Hair follicular keratinocyte (primary cell): ENCODE results near the gene KRTAP13-1. TPM values are rescaled to one million over a fixed set of nuclear protein-coding genes. Genes with fewer than 3 reads are reported as not detected.

ENCODE experiments used
- total RNA-seq: library from RNA; depleted of rRNA; stranded (reverse); fragments of >200 nt; gene quantifications from 2 replicates; pipeline ENCODE4 v1.2.3, GENCODE V29; 2015

KRTAP13-1 gene
- total RNA-seq: not detected in 2 replicates

GRCh38 chr21:30395731-30396130, at the start of gene KRTAP13-1:
Gene KRTAP13-1, plus strand, starts transcription at chr21:30396031. Its CDS starts 56 bp downstream, at chr21:30396087.

GRCh38 chr21:30348506-30348905, 47.3 kb upstream of the KRTAP13-1 start, which contains the start of gene KRTAP23-1:
Gene KRTAP23-1, minus strand, starts transcription at chr21:30348606. Its CDS starts 0 bp downstream, at chr21:30348606.

DNA sequence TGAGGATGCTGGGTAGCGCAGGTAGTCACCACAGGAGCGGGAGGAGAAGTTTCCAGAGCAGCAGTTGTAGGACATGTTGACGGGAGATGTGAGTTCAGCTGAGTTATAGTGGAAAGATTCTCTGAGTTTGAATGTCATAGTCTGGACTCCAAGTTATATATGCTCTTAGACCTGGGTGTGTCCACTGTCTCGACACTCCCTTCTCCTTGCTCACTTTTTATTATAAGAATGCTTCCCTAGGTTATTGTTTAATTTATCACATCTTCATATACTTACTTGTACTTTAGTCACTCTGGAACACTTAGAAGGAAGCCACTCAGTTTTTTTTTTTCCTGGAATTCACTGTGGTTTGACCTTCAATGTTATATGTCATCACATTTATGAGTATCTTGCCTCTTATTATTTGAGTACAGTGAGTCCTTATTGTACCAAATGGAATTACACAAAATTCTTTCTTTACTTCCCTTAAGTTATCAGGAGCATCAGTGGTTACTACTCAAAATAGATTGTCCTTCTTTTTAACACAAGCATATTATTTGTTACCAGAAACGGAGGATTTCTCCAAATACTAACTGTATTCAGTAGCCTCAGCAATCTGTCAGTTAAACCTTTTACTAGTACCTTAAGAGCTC, 23.6 kb upstream of the KRTAP13-1 start, which contains the start of gene KRTAP13-2:
KRTAP13-2 (minus strand) TSS at position 133 of the 632 bp plus-strand sequence; CDS start at position 75, 58 bp downstream.

DNA sequence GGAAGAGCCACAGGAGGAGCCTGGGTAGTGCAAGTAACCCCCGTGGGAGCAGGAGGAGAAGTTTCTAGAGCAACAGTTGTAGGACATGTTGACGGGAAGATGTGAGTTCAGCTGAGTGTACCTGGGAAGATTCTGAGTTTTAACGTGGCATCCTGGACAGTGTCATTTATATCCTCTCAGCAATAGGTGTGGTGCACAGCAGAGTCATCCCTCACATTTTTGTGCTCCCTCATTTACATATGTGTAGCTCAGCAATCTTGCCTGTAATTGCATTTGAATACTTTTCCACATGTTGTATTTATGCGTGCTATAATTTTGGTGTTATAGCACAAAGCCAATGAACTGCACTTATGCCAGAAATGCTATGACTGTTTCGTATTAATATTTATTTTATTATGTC, 30.0 kb downstream of the KRTAP13-1 start, which contains the start of gene KRTAP13-3:
KRTAP13-3 (minus strand) TSS at position 101 of the 400 bp plus-strand sequence; CDS start at position 87, 14 bp downstream.

GRCh38 chr21:30430170-30430655, 34.4 kb downstream of the KRTAP13-1 start, which contains the start of gene KRTAP13-4:
Gene KRTAP13-4, plus strand, starts transcription at chr21:30430220. Its CDS starts 56 bp downstream, at chr21:30430276.

GRCh38 chr21:30439975-30440374, 44.1 kb downstream of the KRTAP13-1 start, which contains the start of gene KRTAP15-1:
Gene KRTAP15-1, plus strand, starts transcription at chr21:30440275. Its CDS starts 53 bp downstream, at chr21:30440328.

Other genes with a start within 250 kb of the KRTAP13-1 start
- gene CLDN17, start 229.2 kb upstream of the KRTAP13-1 start, total RNA-seq: not detected in 2 replicates
- not detected in 2 replicates for gene CLDN8, start 179.9 kb upstream of the KRTAP13-1 start, total RNA-seq
- not detected in 2 replicates for gene KRTAP24-1, start 113.1 kb upstream of the KRTAP13-1 start, total RNA-seq
- gene KRTAP25-1, start 106.5 kb upstream of the KRTAP13-1 start, total RNA-seq: not detected in 2 replicates
- not detected in 2 replicates for gene KRTAP26-1, start 75.7 kb upstream of the KRTAP13-1 start, total RNA-seq
- not detected in 2 replicates for gene KRTAP27-1, start 58.3 kb upstream of the KRTAP13-1 start, total RNA-seq
- not detected in 2 replicates for gene KRTAP23-1, start 47.4 kb upstream of the KRTAP13-1 start, total RNA-seq
- not detected in 2 replicates for gene KRTAP13-2, start 23.8 kb upstream of the KRTAP13-1 start, total RNA-seq
- not detected in 2 replicates for gene KRTAP13-3, start 29.9 kb downstream of the KRTAP13-1 start, total RNA-seq
- gene KRTAP13-4, start 34.2 kb downstream of the KRTAP13-1 start, total RNA-seq: not detected in 2 replicates
- not detected in 2 replicates for gene KRTAP15-1, start 44.2 kb downstream of the KRTAP13-1 start, total RNA-seq
- not detected in 2 replicates for gene KRTAP19-1, start 84.3 kb downstream of the KRTAP13-1 start, total RNA-seq
- not detected in 2 replicates for gene KRTAP19-2, start 91.4 kb downstream of the KRTAP13-1 start, total RNA-seq
- gene KRTAP19-3, start 96.0 kb downstream of the KRTAP13-1 start, total RNA-seq: not detected in 2 replicates
- not detected in 2 replicates for gene KRTAP19-4, start 101.1 kb downstream of the KRTAP13-1 start, total RNA-seq
- gene KRTAP19-5, start 106.1 kb downstream of the KRTAP13-1 start, total RNA-seq: not detected in 2 replicates
- not detected in 2 replicates for gene KRTAP19-6, start 145.8 kb downstream of the KRTAP13-1 start, total RNA-seq
- not detected in 2 replicates for gene KRTAP19-7, start 165.3 kb downstream of the KRTAP13-1 start, total RNA-seq
- not detected in 2 replicates for gene KRTAP22-2, start 194.4 kb downstream of the KRTAP13-1 start, total RNA-seq
- gene KRTAP6-3, start 196.4 kb downstream of the KRTAP13-1 start, total RNA-seq: not detected in 2 replicates
- not detected in 2 replicates for gene KRTAP6-2, start 202.9 kb downstream of the KRTAP13-1 start, total RNA-seq
- not detected in 2 replicates for gene KRTAP22-1, start 205.1 kb downstream of the KRTAP13-1 start, total RNA-seq
- gene KRTAP6-1, start 217.9 kb downstream of the KRTAP13-1 start, total RNA-seq: not detected in 2 replicates
- gene KRTAP20-1, start 220.4 kb downstream of the KRTAP13-1 start, total RNA-seq: not detected in 2 replicates
- gene KRTAP20-4, start 224.6 kb downstream of the KRTAP13-1 start, total RNA-seq: not detected in 2 replicates
- not detected in 2 replicates for gene KRTAP20-2, start 239.2 kb downstream of the KRTAP13-1 start, total RNA-seq
- not detected in 2 replicates for gene KRTAP20-3, start 246.8 kb downstream of the KRTAP13-1 start, total RNA-seq